ENCODE results near the gene HOXA7. TPM values are rescaled to one million over a fixed set of nuclear protein-coding genes. Genes with fewer than 3 reads are reported as not detected.
A peak's percentile ranks its signal among the peaks of the same experiment; 100 is the strongest.

HOXA7 gene
- total and polyA plus RNA-seq, 2 of the 8 experiments (the other 6 are each of a cell fraction or from before 2014, with no cell fraction given), result 0.03 TPM; not detected in 1

DNA sequence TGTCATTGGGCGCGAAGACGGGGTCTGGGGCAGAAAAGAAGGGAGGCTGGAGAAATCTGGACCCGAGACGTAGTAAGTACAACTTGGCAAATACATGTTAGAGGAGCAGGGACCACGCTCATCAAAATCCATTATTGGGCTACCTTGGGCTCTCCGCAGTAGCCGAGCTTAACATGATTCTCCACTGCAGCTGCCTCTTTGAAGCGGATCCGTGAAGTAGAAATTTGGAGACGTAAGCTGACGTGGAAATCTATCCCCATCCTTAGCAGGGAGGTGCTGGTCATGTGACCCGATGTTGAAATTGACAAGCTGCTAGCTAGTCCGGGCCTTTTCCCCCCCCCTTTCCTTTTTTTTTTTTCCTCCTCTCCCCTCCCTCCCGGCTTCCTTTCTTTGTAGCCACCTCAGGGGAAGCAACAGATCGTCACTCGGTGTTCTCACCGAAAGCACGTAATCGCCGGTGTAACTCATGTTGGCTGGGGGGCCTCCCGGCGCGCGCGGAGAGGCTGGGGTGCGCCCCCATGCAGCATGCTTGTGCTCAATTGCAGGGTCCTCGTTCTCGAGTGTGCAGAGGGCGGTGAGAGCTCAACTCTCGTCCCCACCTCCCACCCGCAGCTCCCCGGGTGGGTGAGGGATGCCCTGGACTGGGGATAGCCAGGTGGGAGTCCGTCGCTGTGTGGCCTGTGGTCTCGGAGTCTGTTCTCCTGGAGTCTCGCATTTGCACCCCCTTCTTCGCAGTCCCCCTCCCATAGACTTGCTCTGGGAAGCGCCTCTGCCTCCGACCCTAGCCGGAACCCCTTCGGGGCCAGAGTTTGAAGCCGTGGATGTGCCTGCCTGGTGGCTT, 28.8 kb upstream of the HOXA7 start, which contains the start of gene HOXA11 (continued):
- TF ChIP-seq, protein P1, sequence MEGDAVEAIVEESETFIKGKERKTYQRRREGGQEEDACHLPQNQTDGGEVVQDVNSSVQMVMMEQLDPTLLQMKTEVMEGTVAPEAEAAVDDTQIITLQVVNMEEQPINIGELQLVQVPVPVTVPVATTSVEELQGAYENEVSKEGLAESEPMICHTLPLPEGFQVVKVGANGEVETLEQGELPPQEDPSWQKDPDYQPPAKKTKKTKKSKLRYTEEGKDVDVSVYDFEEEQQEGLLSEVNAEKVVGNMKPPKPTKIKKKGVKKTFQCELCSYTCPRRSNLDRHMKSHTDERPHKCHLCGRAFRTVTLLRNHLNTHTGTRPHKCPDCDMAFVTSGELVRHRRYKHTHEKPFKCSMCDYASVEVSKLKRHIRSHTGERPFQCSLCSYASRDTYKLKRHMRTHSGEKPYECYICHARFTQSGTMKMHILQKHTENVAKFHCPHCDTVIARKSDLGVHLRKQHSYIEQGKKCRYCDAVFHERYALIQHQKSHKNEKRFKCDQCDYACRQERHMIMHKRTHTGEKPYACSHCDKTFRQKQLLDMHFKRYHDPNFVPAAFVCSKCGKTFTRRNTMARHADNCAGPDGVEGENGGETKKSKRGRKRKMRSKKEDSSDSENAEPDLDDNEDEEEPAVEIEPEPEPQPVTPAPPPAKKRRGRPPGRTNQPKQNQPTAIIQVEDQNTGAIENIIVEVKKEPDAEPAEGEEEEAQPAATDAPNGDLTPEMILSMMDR (IDR thresholded peaks at IDR 0.05; ENCODE audit: control extremely low read depth in 1 of 3, insufficient read depth in 1 of 3, low read depth in 1 of 3, low read length in 3 of 3), result no peak
- TF ChIP-seq KDM4A (IDR thresholded peaks at IDR 0.05; ENCODE audit: low read depth, low read length, severe bottlenecking) (peak; percentile 24), CTBP2 (IDR thresholded peaks at IDR 0.05; ENCODE audit: borderline replicate concordance, insufficient read depth, insufficient read length, low read length) (no peak), TBP (IDR thresholded peaks at IDR 0.05; ENCODE audit: low read depth, low read length) (no peak)
- TF ChIP-seq, protein P2, sequence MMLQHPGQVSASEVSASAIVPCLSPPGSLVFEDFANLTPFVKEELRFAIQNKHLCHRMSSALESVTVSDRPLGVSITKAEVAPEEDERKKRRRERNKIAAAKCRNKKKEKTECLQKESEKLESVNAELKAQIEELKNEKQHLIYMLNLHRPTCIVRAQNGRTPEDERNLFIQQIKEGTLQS (IDR thresholded peaks at IDR 0.05; ENCODE audit: insufficient read depth, low read depth, low read length), result no peak

Measured in H1 (cell line).